WTC11 (cell line): Measurements from ENCODE around the gene SHROOM3. TPM values are rescaled to one million over a fixed set of nuclear protein-coding genes. Genes with fewer than 3 reads are reported as not detected.

ENCODE experiments used
- ATAC-seq: fragments of 200-7000 bp; cut with Tn5 transposase; 2 replicates; pipeline ENCODE4 v1.10.0; 2021; ENCODE audit warnings: mild to moderate bottlenecking, moderate library complexity
- CTCF ChIA-PET: fragments of 300-600 bp; sonication (Branson Sonifier 250); formaldehyde crosslinking; loops from one replicate; lab custom pipeline; 2021; ENCODE audit warnings: antibody characterized with exemption; lab: Charles Lee
- POLR2A ChIA-PET: fragments of 350-600 bp; sonication (Branson Sonifier 250); formaldehyde crosslinking; loops from one replicate; lab custom pipeline; 2021; ENCODE audit warnings: antibody characterized with exemption; lab: Charles Lee
- DNase-seq: peaks from one replicate; pipeline ENCODE4 v3.0.0; 2021; ENCODE audit warnings: low spot score
- H3K27ac Mint-ChIP-seq: 2 replicates; pipeline ENCODE4 v1.8.0; 2021; ENCODE audit warnings: mixed read lengths
- H3K27me3 Mint-ChIP-seq: 2 replicates; pipeline ENCODE4 v1.8.0; 2021; ENCODE audit warnings: low read depth, mild to moderate bottlenecking, moderate library complexity, mixed read lengths
- H3K36me3 Mint-ChIP-seq: 2 replicates; pipeline ENCODE4 v1.8.0; 2021; ENCODE audit warnings: mixed read lengths
- H3K4me1 Mint-ChIP-seq: 2 replicates; pipeline ENCODE4 v1.8.0; 2022; ENCODE audit warnings: mixed read lengths
- H3K4me3 Mint-ChIP-seq: 2 replicates; pipeline ENCODE4 v1.8.0; 2021; ENCODE audit warnings: mild to moderate bottlenecking, moderate library complexity, mixed read lengths
- H3K9me3 Mint-ChIP-seq: 2 replicates; pipeline ENCODE4 v1.8.0; 2021; ENCODE audit warnings: mixed read lengths
- ESRRA ChIP-seq: sonication (generic); formaldehyde crosslinking; IDR thresholded peaks from 2 replicates; pipeline ENCODE4 v1.8.1; 2022; ENCODE audit warnings: mild to moderate bottlenecking, missing genetic modification reagents, borderline replicate concordance
- FOXK1 ChIP-seq: sonication (generic); formaldehyde crosslinking; IDR thresholded peaks from 2 replicates; pipeline ENCODE4 v1.8.0; 2022; ENCODE audit warnings: mild to moderate bottlenecking, moderate library complexity, missing genetic modification reagents
- GABPB1 ChIP-seq: sonication (generic); formaldehyde crosslinking; IDR thresholded peaks from 2 replicates; pipeline ENCODE4 v1.8.1; 2023; ENCODE audit warnings: mild to moderate bottlenecking, missing genetic modification reagents
- IRF2 ChIP-seq: sonication (generic); formaldehyde crosslinking; IDR thresholded peaks from 2 replicates; pipeline ENCODE4 v1.8.0; 2022; ENCODE audit warnings: low read depth, missing genetic modification reagents, borderline replicate concordance
- NR1H2 ChIP-seq: sonication (generic); formaldehyde crosslinking; IDR thresholded peaks from 2 replicates; pipeline ENCODE4 v1.9.0; 2021; ENCODE audit warnings: mild to moderate bottlenecking, moderate library complexity, missing genetic modification reagents
- PRRX2 ChIP-seq: fragments of 250-450 bp; sonication (Bioruptor Pico); IDR thresholded peaks from 2 replicates; pipeline ENCODE4 v1.8.0; 2021; ENCODE audit warnings: mild to moderate bottlenecking
- SMAD3 ChIP-seq: sonication (generic); formaldehyde crosslinking; IDR thresholded peaks from 2 replicates; pipeline ENCODE4 v1.8.0; 2022; ENCODE audit warnings: missing genetic modification reagents, mild to moderate bottlenecking, borderline replicate concordance
- SMAD4 ChIP-seq: sonication (generic); formaldehyde crosslinking; IDR thresholded peaks from 2 replicates; pipeline ENCODE4 v1.8.0; 2022; ENCODE audit warnings: mild to moderate bottlenecking, missing genetic modification reagents
- SOX15 ChIP-seq: fragments of 250-450 bp; sonication (Bioruptor Pico); IDR thresholded peaks from 2 replicates; pipeline ENCODE4 v1.9.0; 2021; ENCODE audit warnings: mild to moderate bottlenecking
- TCF7 ChIP-seq: sonication (generic); formaldehyde crosslinking; IDR thresholded peaks from 2 replicates; pipeline ENCODE4 v1.8.0; 2022; ENCODE audit warnings: mild to moderate bottlenecking, low read depth, missing genetic modification reagents, moderate library complexity
- ZNF121 ChIP-seq: sonication (generic); formaldehyde crosslinking; IDR thresholded peaks from 2 replicates; pipeline ENCODE4 v1.8.0; 2023; ENCODE audit warnings: missing genetic modification reagents
- ZNF138 ChIP-seq: sonication (generic); formaldehyde crosslinking; conservative IDR thresholded peaks from 2 replicates; pipeline ENCODE4 v1.8.1; 2022; ENCODE audit warnings: mild to moderate bottlenecking, moderate library complexity, missing genetic modification reagents
- ZNF232 ChIP-seq: sonication (generic); formaldehyde crosslinking; IDR thresholded peaks from 2 replicates; pipeline ENCODE4 v1.8.0; 2022; ENCODE audit warnings: mild to moderate bottlenecking, missing genetic modification reagents
- total RNA-seq: library from RNA; stranded (reverse); gene quantifications from 3 replicates; pipeline ENCODE4 v1.2.3, GENCODE V29; 2021
- TF ChIP-seq, protein P1 (sequence below): sonication (generic); formaldehyde crosslinking; IDR thresholded peaks from 2 replicates; pipeline ENCODE4 v1.8.0; 2022; ENCODE audit warnings: mild to moderate bottlenecking, missing genetic modification reagents
- TF ChIP-seq, protein P2 (sequence below): sonication (generic); formaldehyde crosslinking; IDR thresholded peaks from 2 replicates; pipeline ENCODE4 v1.8.1; 2022; ENCODE audit warnings: mild to moderate bottlenecking, missing genetic modification reagents, moderate library complexity, borderline replicate concordance
- TF ChIP-seq, protein P3 (sequence below): sonication (generic); formaldehyde crosslinking; conservative IDR thresholded peaks from 2 replicates; pipeline ENCODE4 v1.8.1; 2023; ENCODE audit warnings: mild to moderate bottlenecking, low read depth, missing genetic modification reagents, moderate library complexity
- TF ChIP-seq, protein P4 (sequence below): sonication (generic); formaldehyde crosslinking; IDR thresholded peaks from 2 replicates; pipeline ENCODE4 v1.8.1; 2022; ENCODE audit warnings: low read depth, mild to moderate bottlenecking, moderate library complexity, missing genetic modification reagents, borderline replicate concordance
- TF ChIP-seq, protein P5 (sequence below): sonication (generic); formaldehyde crosslinking; IDR thresholded peaks from 2 replicates; pipeline ENCODE4 v1.8.1; 2022; ENCODE audit warnings: mild to moderate bottlenecking, moderate library complexity, missing genetic modification reagents
- TF ChIP-seq, protein P6 (sequence below): sonication (generic); formaldehyde crosslinking; IDR thresholded peaks from 2 replicates; pipeline ENCODE4 v1.8.1; 2023; ENCODE audit warnings: mild to moderate bottlenecking, missing genetic modification reagents, moderate library complexity
- TF ChIP-seq, protein P7 (sequence below): sonication (generic); formaldehyde crosslinking; IDR thresholded peaks from 2 replicates; pipeline ENCODE4 v1.8.1; 2023; ENCODE audit warnings: mild to moderate bottlenecking, missing genetic modification reagents, moderate library complexity

Gene SHROOM3
- total RNA-seq, 1 experiment from 2014 or later: 71.9 TPM

DNA sequence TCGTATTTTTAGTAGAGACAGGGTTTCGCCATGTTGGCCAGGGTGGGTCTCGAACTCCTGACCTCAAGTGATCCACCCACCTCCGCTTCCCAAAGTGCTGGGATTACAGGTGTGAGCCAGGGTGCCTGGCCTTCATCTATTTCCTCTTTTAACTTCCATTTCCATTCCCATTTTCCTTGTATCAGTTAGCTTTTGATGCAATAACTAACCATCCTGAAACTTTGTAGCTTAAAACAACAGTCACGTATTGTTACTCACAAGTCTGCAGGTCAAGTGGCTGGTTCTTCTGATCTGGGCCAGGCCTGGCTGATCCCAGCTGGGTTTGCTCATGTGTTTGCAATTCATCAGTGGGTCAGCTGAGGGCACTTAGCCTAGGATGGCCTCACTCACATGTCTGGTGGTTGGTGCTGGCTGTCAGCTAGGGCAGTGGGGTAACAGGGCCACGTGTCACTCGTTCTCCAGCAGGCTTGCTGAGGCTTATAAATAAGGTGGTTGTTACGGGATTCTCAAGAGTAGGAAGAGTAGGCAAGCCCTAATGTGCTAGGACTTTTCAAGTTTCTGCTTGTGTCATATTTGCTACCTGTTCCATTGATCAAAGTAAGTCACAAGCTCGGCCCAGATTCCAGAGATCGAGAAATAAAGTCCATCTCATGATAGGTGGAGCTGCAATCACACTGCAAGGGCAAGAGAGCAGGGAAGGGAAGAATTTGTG, 374.7 kb downstream of the SHROOM3 start (continued):
- no peak for TF ChIP-seq SMAD4 (CRISPR knock-in tag)
- TF ChIP-seq, protein P1, sequence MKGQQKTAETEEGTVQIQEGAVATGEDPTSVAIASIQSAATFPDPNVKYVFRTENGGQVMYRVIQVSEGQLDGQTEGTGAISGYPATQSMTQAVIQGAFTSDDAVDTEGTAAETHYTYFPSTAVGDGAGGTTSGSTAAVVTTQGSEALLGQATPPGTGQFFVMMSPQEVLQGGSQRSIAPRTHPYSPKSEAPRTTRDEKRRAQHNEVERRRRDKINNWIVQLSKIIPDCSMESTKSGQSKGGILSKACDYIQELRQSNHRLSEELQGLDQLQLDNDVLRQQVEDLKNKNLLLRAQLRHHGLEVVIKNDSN (CRISPR knock-in tag): no peak
- TF ChIP-seq ZNF138 (CRISPR knock-in tag): no peak
- no peak; the same call in 1 of the 2 replicates for TF ChIP-seq GABPB1 (CRISPR knock-in tag)
- TF ChIP-seq NR1H2: no peak
- TF ChIP-seq ZNF232 (CRISPR knock-in tag): no peak
- TF ChIP-seq IRF2 (CRISPR knock-in tag): no peak

DNA sequence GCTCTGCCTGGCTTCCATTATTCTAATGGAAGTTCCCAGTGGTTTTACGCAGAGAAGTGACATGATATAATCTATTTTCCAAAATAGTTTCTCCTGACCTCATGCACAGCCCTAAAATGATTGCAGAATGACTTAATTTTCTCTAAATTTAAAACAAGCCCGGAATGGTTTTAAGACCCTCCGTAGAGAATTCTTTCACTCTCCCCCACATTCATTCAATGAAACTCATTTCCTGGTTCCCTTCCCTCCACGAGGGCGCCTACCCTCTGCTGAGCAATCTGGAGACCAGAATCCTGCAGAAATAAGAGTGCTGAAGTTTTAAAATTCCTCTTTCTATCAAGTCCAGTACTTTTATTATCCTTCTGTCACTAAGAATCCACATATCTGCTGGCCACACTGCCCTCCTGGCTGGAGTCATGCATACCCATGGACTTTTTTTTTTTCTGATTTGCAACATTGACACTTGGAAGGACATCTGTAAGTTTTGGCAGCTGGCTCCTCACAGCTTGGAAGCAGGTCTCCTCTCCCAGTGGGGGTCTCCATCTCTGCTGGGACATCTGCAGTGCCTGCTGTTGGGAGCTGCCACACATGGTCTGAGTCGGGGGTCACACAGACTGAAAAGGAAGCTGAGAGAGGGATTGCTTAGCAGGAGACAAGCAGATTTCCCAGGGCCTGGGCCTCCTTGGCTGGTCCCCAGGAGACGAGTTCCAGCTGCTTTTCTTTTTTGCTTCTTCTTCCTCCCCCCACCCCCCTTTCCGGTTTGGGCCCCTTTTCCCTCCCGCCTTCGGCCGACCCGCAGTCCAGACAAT, 376.8 kb downstream of the SHROOM3 start:
- CTCF ChIA-PET: interaction anchor here (0.7 to 1.8 kb wide), 5 partner anchors 10 to 1402 kb away, joined by 3 to 5 read pairs (median 4); no protein-coding TSS in a partner anchor
- peaks cover 23% of the 10 kb centered on the region for H3K36me3 Mint-ChIP-seq
- DNase-seq (no peak), ATAC-seq (peak; percentile 48; the same call in 1 of the 2 replicates)
- no peaks in the 10 kb centered on the region; the same call in 1 of the 2 replicates for H3K27me3 Mint-ChIP-seq
- peaks cover 41% of the 10 kb centered on the region for H3K9me3 Mint-ChIP-seq
- 0 out of 2 replicates have a peak overlapping the region, but pooled peaks have one; percentile 58 for H3K27ac Mint-ChIP-seq
- POLR2A ChIA-PET: no interaction called here
- TF ChIP-seq, protein P2, sequence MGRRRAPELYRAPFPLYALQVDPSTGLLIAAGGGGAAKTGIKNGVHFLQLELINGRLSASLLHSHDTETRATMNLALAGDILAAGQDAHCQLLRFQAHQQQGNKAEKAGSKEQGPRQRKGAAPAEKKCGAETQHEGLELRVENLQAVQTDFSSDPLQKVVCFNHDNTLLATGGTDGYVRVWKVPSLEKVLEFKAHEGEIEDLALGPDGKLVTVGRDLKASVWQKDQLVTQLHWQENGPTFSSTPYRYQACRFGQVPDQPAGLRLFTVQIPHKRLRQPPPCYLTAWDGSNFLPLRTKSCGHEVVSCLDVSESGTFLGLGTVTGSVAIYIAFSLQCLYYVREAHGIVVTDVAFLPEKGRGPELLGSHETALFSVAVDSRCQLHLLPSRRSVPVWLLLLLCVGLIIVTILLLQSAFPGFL (CRISPR knock-in tag): no peak
- TF ChIP-seq ZNF138 (CRISPR knock-in tag): no peak
- TF ChIP-seq, protein P3, sequence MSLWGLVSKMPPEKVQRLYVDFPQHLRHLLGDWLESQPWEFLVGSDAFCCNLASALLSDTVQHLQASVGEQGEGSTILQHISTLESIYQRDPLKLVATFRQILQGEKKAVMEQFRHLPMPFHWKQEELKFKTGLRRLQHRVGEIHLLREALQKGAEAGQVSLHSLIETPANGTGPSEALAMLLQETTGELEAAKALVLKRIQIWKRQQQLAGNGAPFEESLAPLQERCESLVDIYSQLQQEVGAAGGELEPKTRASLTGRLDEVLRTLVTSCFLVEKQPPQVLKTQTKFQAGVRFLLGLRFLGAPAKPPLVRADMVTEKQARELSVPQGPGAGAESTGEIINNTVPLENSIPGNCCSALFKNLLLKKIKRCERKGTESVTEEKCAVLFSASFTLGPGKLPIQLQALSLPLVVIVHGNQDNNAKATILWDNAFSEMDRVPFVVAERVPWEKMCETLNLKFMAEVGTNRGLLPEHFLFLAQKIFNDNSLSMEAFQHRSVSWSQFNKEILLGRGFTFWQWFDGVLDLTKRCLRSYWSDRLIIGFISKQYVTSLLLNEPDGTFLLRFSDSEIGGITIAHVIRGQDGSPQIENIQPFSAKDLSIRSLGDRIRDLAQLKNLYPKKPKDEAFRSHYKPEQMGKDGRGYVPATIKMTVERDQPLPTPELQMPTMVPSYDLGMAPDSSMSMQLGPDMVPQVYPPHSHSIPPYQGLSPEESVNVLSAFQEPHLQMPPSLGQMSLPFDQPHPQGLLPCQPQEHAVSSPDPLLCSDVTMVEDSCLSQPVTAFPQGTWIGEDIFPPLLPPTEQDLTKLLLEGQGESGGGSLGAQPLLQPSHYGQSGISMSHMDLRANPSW: no peak
- no peak for TF ChIP-seq ESRRA (CRISPR knock-in tag)
- TF ChIP-seq, all 79 proteins: peak for 0
- Mint-ChIP-seq H3K4me3 (no peak overlapping the region), H3K4me1 (peaks cover 14% of the 10 kb centered on the region)

DNA sequence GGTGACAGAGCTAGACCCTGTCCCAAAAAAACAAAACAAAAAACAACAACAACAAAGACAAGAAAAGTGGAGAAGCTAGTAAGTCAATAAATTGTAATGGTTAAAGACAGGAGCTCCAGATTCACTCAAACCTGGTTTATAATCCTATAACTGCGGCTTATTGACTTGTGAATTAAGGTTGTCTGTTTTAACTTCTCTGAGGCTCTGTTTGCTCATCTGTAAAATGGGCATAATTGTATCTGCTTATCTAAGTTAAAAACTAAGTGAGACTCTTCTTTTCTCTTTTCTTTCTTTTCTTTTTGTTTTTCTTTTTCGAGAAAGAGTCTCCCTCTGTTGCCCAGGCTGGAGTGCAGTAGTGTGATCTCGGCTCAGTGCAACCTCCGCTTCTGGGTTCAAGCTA, 378.0 kb downstream of the SHROOM3 start:
- no peak overlapping the region for H3K4me3 Mint-ChIP-seq
- ChIA-PET POLR2A (no interaction called here), CTCF (interaction anchor here (1.5 to 1.8 kb wide), 2 partner anchors 29 to 54 kb away, joined by 3 to 5 read pairs; no protein-coding TSS in a partner anchor)
- peaks cover 28% of the 10 kb centered on the region for H3K9me3 Mint-ChIP-seq
- DNase-seq (no peak), ATAC-seq (no peak)
- H3K36me3 Mint-ChIP-seq: peaks cover 12% of the 10 kb centered on the region
- no peaks in the 10 kb centered on the region; the same call in 1 of the 2 replicates for H3K27me3 Mint-ChIP-seq
- H3K4me1 Mint-ChIP-seq: peaks cover 14% of the 10 kb centered on the region
- H3K27ac Mint-ChIP-seq: no peak overlapping the region
- TF ChIP-seq PRRX2 (CRISPR knock-in tag): no peak
- TF ChIP-seq, protein P4, sequence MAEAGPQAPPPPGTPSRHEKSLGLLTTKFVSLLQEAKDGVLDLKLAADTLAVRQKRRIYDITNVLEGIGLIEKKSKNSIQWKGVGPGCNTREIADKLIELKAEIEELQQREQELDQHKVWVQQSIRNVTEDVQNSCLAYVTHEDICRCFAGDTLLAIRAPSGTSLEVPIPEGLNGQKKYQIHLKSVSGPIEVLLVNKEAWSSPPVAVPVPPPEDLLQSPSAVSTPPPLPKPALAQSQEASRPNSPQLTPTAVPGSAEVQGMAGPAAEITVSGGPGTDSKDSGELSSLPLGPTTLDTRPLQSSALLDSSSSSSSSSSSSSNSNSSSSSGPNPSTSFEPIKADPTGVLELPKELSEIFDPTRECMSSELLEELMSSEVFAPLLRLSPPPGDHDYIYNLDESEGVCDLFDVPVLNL (CRISPR knock-in tag): no peak
- no peak for TF ChIP-seq ZNF121 (CRISPR knock-in tag)
- TF ChIP-seq, protein P5, sequence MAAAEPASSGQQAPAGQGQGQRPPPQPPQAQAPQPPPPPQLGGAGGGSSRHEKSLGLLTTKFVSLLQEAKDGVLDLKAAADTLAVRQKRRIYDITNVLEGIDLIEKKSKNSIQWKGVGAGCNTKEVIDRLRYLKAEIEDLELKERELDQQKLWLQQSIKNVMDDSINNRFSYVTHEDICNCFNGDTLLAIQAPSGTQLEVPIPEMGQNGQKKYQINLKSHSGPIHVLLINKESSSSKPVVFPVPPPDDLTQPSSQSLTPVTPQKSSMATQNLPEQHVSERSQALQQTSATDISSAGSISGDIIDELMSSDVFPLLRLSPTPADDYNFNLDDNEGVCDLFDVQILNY: no peak
- no peak for TF ChIP-seq SOX15 (CRISPR knock-in tag)
- TF ChIP-seq FOXK1: no peak
- TF ChIP-seq TCF7 (CRISPR knock-in tag): no peak
- no peak for TF ChIP-seq SMAD3
- TF ChIP-seq, protein P6, sequence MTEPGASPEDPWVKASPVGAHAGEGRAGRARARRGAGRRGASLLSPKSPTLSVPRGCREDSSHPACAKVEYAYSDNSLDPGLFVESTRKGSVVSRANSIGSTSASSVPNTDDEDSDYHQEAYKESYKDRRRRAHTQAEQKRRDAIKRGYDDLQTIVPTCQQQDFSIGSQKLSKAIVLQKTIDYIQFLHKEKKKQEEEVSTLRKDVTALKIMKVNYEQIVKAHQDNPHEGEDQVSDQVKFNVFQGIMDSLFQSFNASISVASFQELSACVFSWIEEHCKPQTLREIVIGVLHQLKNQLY (CRISPR knock-in tag): no peak
- TF ChIP-seq, protein P1 (CRISPR knock-in tag): no peak
- TF ChIP-seq, protein P7, sequence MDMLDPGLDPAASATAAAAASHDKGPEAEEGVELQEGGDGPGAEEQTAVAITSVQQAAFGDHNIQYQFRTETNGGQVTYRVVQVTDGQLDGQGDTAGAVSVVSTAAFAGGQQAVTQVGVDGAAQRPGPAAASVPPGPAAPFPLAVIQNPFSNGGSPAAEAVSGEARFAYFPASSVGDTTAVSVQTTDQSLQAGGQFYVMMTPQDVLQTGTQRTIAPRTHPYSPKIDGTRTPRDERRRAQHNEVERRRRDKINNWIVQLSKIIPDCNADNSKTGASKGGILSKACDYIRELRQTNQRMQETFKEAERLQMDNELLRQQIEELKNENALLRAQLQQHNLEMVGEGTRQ: no peak
